GM18498 (cell line): Measurements from ENCODE around the gene SDK2.

Experiments used
- ATAC-seq: cut with Tn5 transposase; IDR thresholded peaks from one replicate; pipeline ENCODE4 v1.9.1; 2021; ENCODE audit warnings: mild to moderate bottlenecking, moderate library complexity; ENCODE audit not compliant: unreplicated experiment

Gene SDK2

DNA sequence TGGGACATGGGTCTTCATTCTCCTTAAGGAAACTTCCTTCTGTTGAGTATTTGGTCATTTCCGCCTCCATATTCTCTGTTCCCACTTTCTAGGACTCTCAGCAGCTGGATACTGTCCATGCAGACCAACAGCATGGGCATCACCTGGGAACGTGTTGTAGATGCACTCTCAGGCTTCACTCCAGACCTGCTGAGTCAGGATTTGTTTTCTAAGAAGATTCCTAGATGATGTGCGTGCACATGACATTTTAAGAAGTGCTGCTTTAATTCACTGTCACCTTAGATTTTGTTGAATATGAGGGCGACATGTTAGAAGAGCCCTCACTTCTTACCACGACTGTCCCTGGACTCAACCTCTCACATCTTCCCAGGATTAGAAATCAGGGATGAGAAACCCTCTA, 10.0 kb upstream of the SDK2 start:
- ATAC-seq = no peak

DNA sequence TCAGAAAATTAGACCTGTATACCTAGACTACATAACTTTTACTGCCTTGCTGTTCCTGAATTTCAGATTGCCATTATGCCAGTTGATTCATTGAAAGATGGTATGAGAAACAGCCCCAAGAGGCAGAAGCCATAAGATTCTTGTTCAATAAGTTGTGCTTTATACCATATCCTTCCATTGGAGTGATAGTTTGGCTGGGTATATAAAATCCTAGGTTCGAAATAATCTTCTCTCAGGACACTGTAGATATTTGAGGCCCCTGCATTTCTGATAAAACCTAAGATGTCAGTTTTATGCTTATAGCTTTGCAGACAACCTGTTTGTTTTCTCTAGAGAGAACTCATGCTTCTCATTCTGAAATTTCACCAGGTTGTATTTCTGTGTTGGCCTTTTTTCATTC, 9.6 kb upstream of the SDK2 start:
- ATAC-seq = no peak

DNA sequence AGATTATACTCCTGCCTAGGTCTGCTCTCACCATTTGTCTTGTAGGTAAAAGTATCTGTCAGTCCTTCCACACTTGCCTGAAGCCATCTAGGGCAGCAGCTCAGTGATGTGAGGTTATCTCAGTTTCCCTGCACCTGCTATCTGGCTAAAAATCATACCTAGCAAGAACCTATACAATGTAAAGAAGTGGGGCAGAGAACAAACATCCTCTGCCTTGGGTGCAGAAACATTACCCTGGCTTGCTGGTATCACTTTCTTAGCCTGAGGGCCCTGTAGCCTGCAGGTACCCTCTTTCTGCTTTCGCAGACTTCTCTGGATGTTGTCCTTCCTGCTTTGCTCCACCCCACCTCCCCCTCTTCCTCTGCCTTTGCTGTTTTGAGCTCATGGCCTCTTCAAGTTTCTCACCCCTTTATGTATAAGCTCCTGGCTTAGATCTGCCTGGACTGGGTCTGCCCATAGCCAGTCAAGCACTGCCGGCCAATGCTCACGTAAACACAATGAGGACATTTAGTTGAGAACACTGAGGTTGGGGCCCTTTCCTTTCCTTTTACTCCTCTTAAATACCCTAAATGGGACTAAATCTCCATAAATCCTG, 8.7 kb upstream of the SDK2 start:
- no peak for ATAC-seq

DNA sequence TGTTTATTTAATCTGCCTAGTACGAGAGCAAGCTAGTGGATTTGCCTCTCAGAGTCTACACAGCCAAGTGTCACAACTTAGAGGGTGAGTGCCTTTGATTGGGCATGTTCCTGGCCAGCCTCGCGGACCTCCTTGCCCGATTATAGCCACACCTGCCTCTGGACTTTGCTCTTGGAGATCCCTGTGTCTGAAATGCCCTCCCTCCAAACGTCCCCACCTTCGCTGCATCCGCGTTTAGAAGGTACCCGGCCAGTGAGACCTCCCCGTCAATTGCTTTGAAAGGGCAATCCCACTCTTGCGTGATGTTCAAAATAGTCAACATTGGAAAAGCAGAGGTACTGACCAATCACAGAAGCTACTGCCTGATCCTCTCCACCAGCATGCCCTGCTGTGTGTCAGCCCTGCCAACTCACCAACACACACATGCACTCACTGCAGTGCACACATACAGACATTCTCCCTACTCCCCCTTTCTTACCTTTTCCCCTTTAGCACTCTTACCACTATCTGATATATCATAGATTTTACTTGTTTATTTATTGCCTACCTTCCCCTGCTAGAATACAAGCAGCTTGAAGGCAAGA, 6.5 kb upstream of the SDK2 start:
- ATAC-seq = no peak

DNA sequence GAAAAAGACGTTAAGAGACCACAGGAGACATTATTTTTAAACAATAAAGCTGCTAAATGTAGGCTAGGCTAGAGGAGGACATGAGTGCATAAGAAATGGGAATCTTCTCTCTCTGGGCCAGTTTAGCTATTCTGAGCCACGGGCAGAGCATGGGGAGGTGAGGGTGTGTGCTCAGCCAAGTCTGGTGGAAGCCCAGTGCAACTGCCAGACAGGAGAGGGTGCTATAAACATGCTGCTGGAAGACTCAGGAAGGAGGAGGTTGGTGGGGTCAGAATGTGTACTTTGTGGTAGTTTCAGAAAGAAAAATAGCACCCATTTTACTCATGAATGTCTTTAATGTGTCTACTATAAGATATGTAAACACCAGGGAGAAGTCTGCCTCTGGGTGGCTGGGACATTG, 5.9 kb upstream of the SDK2 start:
- no peak for ATAC-seq

DNA sequence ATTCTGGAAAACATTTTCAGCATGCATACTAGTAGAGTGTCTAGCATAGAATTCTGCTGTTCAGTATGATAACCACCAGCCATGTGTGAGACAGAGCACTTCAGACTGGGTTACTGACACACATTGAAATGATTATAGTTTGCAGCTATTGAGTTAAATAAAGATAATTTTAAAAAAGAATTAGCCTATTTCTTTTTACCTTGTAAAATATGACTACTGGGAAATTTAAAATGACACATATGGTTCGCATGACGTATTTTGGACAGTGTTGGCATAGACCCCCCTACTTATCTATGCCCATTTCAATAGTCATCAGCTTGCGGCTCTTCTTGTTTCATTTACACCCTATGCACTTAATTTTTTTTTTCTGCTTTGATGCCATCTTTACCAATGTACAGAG, 4.7 kb upstream of the SDK2 start:
- ATAC-seq = no peak

DNA sequence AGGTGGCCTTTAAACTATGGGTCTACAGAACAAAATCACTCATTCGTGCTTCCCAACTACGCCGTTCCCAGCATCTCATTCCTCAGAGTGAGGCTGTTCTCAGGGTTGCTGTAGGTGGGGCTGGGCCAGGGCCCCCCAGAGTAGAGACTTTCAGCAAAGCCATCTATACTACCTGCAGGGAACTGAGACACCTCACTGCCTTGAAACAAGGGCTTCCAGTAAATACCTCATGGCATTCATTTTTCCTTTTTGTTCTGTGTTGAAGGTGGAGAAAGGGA, 4.2 kb upstream of the SDK2 start:
- no peak for ATAC-seq

DNA sequence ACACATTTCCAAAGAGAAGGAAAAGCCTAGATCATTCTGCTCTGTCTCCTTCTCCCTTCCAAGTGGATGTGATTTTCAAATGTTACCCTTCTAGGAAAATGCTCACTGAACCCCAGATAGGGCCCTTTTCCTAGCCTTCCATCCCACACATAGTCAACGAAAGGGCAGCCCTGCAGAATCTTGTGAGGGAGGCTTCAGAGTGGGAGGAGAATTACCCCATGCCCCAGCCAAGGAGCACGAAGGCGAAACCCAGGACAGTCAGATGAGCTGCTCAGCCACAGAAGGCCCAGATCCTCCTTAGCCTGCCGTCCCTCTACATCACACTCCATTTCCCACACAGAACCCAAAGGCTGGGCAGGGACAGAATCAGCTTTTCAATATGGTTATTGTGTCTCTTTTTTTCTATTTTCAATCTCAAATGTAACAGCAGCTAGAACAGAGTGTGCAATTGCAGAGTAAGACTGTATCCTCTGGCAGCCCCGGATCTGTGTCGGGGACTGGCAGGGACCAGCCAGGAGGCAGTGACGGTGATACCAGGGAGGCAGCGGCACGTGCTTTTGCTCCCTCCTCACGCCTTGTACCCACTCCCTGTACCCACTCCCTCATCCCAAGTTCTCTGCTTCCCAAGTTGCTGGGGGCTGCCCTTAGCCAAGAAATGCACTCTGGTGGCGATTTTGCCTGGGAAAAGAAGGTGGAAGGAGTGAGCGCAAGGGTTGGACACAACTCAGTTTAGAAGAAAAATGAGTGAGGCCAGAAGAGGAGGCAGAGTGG, 3.7 kb upstream of the SDK2 start:
- ATAC-seq = no peak

DNA sequence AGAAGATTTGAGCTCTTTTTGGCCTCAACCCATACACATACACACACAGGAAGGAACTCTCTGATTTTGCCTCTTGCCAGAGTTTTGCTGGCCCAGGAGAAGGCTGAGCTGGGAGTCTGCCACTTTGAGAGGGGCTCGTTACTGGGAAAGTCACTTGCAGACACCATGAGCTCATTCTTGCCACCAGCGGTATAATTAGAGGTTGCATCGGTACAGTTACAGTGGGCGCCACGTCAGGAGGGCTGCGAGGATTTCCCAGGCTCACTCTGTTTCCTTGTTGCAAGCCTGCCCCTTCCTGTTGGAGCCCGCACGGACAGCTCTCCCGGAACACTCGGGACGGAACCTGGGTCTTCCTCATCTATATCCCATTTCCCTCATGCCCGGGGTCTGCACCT, 3.1 kb upstream of the SDK2 start:
- ATAC-seq = no peak

DNA sequence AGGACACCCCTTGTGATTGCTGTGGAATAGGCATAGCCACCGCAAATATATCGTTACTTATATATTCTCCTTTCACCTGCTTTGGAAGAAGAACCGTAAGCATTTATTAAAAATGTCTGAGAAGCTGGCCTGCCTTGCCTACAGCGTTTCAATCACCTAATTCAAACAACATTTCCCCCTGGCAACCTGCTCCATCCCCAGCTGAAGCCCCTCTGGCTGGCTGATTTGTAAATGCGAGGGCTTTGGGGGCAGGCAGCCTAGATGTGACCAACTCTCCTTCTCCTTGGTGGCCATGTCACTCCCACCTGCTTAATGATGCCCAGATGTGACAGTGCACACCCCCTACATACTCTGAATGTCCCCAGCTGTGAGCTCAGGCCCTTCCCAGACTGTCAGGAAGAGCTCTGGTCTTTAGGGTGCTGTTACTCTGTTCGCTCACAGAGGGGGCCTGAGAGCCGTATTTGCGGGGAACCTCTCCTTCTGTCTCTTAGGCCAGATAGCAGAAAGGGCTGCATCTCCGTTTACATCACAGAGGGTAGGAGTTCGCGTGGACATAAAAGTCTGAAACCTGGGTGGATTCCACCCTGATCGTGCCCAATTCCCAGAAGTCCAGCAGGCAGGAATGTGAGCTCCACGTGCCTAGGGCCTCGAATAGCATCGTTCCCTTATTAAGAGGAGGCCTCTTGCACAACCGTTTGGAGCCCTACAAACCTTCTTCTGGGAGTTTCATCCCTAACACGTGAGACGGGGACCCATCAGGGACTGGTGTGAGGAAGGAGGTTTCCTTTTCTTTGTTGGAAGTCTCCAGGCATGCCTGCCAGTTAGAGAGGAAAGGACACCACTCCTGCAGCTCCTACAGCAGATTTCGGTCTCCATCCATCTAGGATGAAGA, 2.4 kb upstream of the SDK2 start:
- ATAC-seq = no peak

DNA sequence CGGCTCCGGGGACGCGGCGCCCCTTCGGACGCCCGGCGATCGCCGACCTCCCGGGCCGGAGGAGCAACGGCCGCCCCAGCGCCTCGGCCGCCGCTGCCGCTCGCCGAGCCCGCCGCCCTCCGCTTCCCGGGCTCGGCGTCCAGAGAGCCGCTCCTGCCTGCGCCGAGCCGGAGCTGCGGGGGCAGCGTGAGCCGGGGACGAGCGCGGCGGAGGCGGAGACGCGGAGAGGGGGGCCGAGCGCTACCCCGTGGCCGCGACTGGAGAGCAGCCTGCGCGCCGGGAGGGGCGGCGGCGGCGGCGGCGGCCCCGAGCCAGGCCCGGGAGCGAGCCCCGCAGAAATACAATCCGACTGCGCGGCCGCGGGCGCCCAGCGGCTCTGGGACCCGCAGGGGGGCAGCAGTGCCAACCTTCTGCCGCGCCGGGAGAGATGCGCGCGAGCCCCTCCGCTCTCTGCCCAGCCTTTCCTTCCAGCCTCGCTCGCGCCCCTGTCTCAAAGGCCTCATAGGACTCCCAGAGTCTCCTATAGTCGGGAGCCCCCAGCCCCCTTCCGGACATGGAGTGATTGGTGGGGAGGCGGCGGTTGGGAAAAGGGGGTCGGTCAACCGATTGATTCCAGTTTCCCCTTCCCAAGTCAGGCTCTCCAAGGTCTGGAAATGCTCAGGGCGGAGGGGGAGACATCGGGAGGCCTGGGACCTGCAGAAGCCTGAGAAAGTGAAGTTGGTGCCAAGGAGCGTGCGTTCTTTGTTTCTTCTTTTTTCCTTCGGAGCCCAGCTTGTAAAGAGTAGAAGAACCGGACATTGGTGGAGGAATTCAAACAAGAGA, 1.0 kb upstream of the SDK2 start:
- no peak for ATAC-seq

DNA sequence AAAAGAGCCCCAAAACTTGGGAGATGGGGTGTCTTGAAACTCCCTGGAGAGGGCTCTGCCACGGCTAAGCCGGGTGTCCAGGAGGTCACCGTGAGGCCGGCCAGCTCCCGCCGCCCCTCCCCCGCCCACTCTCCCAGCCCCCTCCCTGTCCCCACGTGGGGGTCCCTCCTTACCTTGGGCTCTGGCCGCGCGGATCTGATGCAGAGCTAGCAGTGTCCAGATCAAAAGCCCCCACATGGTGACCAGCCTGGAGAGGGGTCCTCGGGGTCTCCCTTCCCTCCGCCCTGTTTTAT, 447 bp downstream of the SDK2 start:
- ATAC-seq = no peak

DNA sequence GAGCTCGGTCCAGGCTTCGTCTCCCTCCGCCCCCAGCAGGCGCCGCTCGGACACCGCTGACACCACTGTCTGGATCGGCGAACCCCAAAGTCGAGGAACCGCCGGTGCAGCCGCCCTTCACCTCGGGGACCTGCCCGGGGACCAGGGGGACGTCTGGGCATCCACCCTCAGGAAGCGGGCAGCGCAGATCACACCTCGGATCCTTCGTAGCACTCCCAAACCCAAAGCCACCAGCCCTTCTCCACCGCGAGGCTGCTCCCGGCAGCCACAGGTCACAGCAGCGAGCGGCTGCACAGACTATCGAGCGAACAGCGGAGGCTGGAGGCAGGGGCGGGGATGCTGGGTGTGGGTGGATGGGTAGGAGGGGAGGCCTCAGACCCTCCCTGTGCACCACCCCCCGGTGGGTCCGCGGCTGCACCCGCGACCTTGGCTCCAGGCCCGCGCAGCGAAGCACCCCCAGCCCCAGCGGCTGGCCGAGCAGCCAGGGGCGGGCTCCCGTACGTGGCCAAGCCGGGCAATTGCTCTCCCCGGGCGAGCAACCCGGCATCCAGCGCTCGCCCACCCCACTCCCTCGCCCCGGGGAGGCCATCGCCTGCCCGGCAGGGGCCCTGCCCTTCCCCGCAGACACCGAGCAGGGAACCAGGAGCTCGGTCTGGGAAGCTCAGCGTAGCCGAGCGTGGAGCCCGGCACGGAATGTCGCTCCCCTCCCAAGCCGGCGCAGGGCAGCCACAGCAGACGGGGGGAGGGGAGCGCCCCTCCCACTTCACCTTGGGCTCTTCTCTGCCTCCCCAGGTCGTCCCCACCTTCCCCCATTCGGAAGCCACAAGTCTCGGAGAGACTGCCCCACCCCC, 1.0 kb downstream of the SDK2 start:
- ATAC-seq = no peak

DNA sequence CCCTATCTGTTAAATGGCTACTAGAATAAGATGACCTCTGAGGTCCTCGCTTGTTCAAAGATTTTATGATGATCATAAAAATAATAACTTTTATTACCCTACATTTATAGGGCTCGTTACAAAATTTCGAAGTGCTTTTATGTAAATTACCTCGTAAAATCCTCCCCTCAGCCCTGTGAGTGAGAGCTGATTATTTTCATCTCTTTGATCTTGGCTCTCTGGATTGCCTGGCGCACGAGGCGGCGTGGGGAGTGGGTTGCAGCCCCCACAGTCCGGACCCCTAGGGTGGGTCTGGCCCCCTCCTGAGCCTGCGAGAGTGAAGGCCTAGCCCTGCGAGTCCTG, 1.6 kb downstream of the SDK2 start:
- ATAC-seq = no peak

DNA sequence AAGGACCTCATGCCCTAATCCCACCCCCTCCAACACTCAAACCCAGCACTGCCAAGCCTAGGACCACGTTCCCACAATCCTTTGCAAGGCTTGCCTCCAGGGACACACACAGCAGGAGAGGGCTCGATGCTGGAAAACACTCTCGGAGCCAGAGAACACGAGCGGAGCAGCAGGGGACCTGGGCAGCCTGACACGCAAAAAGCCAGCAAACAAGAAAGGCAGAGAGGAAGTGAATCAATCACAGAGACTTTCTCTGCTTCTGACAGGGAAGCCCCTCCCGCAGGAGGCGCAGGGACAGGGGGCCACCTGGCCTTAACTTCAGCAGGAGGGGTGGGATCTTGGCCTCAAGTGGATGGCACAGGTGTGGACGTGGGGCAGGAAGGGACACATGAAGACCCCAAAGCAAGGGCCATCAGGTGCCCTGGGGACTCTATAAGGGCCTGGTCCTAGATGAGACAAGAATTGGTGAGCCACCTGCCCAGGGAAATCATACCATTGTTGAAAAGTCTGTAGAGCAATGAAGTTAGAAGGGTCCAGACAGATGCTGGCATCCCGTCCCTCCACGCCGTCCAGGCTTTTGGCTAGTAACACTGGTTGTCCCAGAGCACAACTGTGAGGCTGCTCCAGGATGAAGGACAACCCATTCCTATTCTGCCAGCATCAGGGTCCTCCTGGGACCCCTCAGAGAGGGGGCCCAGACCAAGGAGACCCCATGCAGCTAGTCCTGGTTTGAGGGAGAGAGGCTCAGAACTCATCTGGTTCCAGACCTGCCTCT, 2.2 kb downstream of the SDK2 start:
- no peak for ATAC-seq

DNA sequence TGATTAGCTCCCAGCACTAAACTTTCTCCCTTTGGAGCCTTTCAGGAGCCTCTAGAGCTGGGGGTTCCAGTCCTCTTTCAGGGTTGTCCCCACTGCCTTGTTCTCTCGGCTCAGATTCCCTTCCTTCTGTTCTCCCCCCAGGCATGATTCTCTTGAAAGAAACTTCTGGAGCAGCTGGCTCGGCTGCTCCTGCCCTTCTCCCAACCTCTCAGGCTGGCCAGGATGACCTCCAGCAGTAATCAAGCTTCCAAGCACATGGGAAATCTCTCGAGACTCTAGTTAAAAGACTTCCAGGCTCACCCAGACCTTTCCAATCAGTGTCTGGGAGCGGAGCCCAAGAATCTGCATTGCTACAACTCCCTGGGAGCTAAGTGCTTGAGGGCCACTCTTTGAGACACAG, 3.6 kb downstream of the SDK2 start:
- ATAC-seq = no peak

DNA sequence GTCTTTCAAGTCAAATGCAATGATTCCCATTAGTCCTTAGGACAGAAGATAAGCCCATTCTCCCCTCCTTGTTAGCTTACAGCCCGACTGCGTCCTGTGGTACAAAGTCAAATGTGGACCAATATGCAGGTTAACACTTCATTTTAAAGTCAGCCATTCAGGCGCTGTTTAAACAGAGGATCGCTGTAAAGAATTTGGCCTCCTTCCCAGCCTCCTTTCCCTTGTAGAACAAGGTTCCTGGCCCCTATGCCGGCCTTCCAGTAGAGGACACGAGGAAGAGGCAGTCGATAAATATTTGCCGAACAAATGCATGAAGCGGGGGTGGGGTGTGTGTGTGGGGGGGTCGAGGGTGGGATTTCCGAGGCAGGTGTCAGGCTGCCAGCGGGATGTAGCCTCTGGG, 4.3 kb downstream of the SDK2 start:
- ATAC-seq = no peak

DNA sequence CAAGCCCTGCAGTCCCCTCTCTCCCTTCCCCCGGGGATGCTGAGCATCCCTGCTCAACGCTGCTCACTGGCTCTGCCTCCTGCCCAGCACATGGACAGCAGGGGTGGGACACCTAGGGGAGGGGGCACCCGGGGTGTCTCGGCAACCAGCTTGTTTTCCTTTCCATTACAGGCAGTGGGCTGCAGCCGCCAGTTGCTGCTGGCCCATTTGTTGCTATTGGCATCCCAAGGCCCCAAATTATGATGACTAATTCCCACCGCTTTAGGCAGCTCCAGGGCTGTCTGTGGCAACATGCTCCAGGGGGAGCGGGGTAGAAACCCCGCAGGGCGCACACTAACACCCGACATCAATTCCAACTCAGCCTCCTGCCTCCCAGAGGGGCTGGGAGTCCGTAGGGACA, 4.9 kb downstream of the SDK2 start:
- no peak for ATAC-seq

DNA sequence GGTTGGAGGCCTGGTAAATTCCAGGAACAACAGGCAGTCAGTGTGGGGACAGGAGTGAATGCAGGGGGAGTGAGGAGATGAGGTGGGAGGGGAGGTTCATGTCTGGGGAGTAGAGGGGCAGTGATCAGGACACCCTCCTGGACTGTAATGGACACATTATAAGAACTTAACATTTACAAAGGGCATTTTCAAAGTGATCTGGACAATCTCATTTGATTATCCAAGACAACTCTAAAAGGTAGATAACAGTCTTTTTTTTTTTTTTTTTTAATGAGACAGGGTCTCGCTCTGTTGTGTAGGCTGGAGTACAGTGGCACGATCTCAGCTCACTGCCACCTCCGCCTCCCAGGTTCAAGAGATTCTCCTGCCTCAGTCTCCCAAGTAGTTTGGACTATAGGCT, 5.7 kb downstream of the SDK2 start:
- no peak for ATAC-seq

DNA sequence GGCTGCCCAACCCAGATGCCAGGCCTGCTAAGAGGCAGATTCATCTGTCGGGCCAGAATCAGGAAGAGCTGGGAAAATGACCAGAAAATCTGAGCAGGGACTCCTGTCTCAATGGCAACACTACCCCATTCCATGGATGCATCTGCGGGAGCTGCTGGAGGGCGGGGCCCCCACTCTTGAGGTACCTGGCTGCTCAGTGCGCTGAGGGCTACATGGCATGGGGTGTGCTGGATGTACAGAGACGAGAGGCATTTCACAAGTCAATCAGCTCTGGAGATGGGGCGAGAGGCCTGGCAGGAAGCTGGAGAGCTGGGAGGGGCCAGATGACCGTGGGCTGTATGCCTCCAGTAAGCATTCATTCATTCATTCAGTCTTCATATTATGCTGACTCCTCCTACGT, 6.4 kb downstream of the SDK2 start:
- ATAC-seq = no peak
